ENCODE data around the gene CR1L.
"Not testable (repeated sequence)": the region's sequence is repeated elsewhere in the genome, so short reads cannot be mapped to it uniquely, and the experiment has no call there.

The CR1L gene

GRCh38 chr1:207658904-207659485, 14.1 kb downstream of the CR1L start:
- TF ChIP-seq, protein P1, sequence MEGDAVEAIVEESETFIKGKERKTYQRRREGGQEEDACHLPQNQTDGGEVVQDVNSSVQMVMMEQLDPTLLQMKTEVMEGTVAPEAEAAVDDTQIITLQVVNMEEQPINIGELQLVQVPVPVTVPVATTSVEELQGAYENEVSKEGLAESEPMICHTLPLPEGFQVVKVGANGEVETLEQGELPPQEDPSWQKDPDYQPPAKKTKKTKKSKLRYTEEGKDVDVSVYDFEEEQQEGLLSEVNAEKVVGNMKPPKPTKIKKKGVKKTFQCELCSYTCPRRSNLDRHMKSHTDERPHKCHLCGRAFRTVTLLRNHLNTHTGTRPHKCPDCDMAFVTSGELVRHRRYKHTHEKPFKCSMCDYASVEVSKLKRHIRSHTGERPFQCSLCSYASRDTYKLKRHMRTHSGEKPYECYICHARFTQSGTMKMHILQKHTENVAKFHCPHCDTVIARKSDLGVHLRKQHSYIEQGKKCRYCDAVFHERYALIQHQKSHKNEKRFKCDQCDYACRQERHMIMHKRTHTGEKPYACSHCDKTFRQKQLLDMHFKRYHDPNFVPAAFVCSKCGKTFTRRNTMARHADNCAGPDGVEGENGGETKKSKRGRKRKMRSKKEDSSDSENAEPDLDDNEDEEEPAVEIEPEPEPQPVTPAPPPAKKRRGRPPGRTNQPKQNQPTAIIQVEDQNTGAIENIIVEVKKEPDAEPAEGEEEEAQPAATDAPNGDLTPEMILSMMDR (IDR thresholded peaks at IDR 0.05) = no peak

GRCh38 chr1:207659545-207660153, 14.7 kb downstream of the CR1L start:
- Histone ChIP-seq H3K9me3 (no peaks in the 10 kb centered on the region), H3K4me1 (ENCODE audit: control insufficient read depth in 1 of 2, insufficient read depth in 1 of 2, low read depth in 1 of 2, low read length in 1 of 2) (no peaks in the 10 kb centered on the region), H3K36me3 (no peaks in the 10 kb centered on the region), H3K4me3 (ENCODE audit: low read depth in 1 of 2, low read length in 1 of 2) (no peak overlapping the region), H3K27me3 (peaks cover 19% of the 10 kb centered on the region), H3K27ac (no peak overlapping the region)
- TF ChIP-seq, protein P1 (IDR thresholded peaks at IDR 0.05) = no peak

More at GRCh38 chr1:207658904-207659485, 14.1 kb downstream of the CR1L start:
- no peak overlapping the region for H3K4me3 ChIP-seq (ENCODE audit: low read depth in 1 of 2, low read length in 1 of 2)
- no peak overlapping the region for H3K27ac ChIP-seq
- peaks cover 19% of the 10 kb centered on the region for H3K27me3 ChIP-seq
- H3K4me1 ChIP-seq (ENCODE audit: control insufficient read depth in 1 of 2, insufficient read depth in 1 of 2, low read depth in 1 of 2, low read length in 1 of 2) = no peaks in the 10 kb centered on the region
- no peaks in the 10 kb centered on the region for H3K36me3 ChIP-seq
- no peaks in the 10 kb centered on the region for H3K9me3 ChIP-seq

- H3K4me1 ChIP-seq (ENCODE audit: control insufficient read depth in 1 of 2, insufficient read depth in 1 of 2, low read depth in 1 of 2, low read length in 1 of 2); H3K27ac ChIP-seq; H3K9me3 ChIP-seq; H3K4me3 ChIP-seq (ENCODE audit: low read depth in 1 of 2, low read length in 1 of 2); H3K36me3 ChIP-seq: not testable (repeated sequence)
- H3K27me3 ChIP-seq = peaks cover 32% of the 10 kb centered on the region
Observed at GRCh38 chr1:207661420-207661819, 16.5 kb downstream of the CR1L start.

DNA sequence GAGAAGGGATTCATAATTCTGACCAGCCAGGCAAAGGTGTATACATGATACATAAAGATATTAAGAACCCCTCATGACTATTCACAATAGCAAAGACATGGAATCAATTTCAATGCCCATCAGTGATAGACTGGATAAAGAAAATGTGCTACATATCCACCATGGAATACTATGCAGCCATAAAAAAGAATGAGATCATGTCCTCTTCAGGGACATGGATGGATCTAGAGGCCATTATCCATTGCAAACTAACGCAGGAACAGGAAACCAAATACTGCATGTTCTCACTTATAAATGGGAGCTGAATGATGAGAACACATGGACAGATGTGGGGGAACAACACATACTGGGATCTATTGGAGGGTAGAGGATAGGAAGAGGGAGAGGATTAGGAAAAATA, 21.4 kb downstream of the CR1L start:
- TF ChIP-seq, protein P1 (IDR thresholded peaks at IDR 0.05) = no peak
- Histone ChIP-seq H3K4me3 (ENCODE audit: low read depth in 1 of 2, low read length in 1 of 2) (no peak overlapping the region), H3K27me3 (peaks cover 62% of the 10 kb centered on the region), H3K4me1 (ENCODE audit: control insufficient read depth in 1 of 2, insufficient read depth in 1 of 2, low read depth in 1 of 2, low read length in 1 of 2) (no peaks in the 10 kb centered on the region), H3K27ac (no peak overlapping the region), H3K9me3 (no peaks in the 10 kb centered on the region), H3K36me3 (no peaks in the 10 kb centered on the region)

DNA sequence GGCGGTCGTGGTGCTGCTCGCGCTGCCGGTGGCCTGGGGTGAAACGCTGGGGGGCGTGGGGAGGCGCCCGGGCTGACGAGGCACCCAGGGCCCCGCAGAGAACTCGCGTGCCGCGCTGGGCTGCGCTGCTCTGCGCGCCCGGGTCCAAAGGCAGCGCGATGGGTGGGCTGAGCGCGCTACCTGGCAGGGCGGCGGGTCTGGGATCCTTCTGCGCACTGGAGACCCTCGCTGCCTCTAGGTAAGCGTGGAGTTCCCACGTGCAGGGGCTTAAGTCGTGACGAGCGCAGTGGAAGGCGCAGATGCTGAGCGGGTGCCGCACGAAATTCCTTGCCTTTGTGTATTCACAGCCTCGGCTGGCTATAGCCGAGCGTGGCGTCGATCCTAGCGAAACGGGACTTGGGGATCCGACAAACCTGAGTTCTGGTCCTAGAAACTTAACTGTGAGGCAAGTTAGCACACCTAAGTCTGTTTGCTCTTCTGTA, 24.6 kb downstream of the CR1L start:
- H3K27me3 ChIP-seq = peaks cover 95% of the 10 kb centered on the region
- H3K4me3 ChIP-seq (ENCODE audit: low read depth in 1 of 2, low read length in 1 of 2) = no peak overlapping the region
- H3K4me1 ChIP-seq (ENCODE audit: control insufficient read depth in 1 of 2, insufficient read depth in 1 of 2, low read depth in 1 of 2, low read length in 1 of 2) = no peaks in the 10 kb centered on the region
- H3K9me3 ChIP-seq = no peaks in the 10 kb centered on the region
- TF ChIP-seq, protein P1 (IDR thresholded peaks at IDR 0.05) = no peak
- no peaks in the 10 kb centered on the region for H3K36me3 ChIP-seq
- no peak overlapping the region for H3K27ac ChIP-seq

DNA sequence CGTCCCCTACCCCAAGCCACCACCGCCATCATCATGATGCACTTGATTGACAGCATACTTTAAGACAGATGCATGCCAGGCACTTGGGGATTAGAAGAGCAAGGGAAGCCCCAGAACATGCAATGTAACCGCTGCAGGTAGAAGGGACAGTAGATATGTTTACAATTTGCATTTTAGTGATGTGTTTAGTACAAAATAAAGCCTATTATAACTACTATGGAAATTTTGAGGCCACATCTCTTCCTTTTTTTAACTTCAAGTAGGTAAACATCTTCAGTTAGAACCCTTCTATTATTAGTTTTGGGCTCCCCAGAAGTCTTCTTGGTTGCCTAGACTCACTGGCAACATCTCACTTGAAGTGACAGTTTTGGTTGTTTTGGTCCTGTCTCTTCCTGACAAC, 25.3 kb downstream of the CR1L start:
- peaks cover 96% of the 10 kb centered on the region for H3K27me3 ChIP-seq
- H3K4me3 ChIP-seq (ENCODE audit: low read depth in 1 of 2, low read length in 1 of 2) = no peak overlapping the region

More for the DNA sequence above, 25.3 kb downstream of the CR1L start:
- Histone ChIP-seq H3K4me1 (ENCODE audit: control insufficient read depth in 1 of 2, insufficient read depth in 1 of 2, low read depth in 1 of 2, low read length in 1 of 2) (no peaks in the 10 kb centered on the region), H3K27ac (no peak overlapping the region), H3K36me3 (no peaks in the 10 kb centered on the region), H3K9me3 (no peaks in the 10 kb centered on the region)
- TF ChIP-seq, protein P1 (IDR thresholded peaks at IDR 0.05) = no peak
